HepG2 (cell line): ENCODE measurements around the gene PRICKLE3. TPM values are rescaled to one million over a fixed set of nuclear protein-coding genes. Genes with fewer than 3 reads are reported as not detected.

Experiments
- BRCA1 ChIP-seq: sonication (generic); formaldehyde crosslinking; IDR thresholded peaks from 2 replicates; pipeline ENCODE4 v1.4.0; 2020; ENCODE audit warnings: missing genetic modification reagents
- DMAP1 ChIP-seq: IDR thresholded peaks from 2 replicates; pipeline ENCODE4 v1.6.1; 2016
- HOXA7 ChIP-seq: sonication (generic); formaldehyde crosslinking; IDR thresholded peaks from 2 replicates; pipeline ENCODE4 v1.8.1; 2022; ENCODE audit warnings: mild to moderate bottlenecking, missing genetic modification reagents, moderate library complexity
- IRX3 ChIP-seq: sonication (generic); formaldehyde crosslinking; IDR thresholded peaks from 2 replicates; pipeline ENCODE4 v1.8.1; 2023; ENCODE audit warnings: mild to moderate bottlenecking, low read depth, missing genetic modification reagents, borderline replicate concordance
- NR2F2 ChIP-seq: IDR thresholded peaks from 2 replicates; pipeline ENCODE4 v1.6.1; 2012; ENCODE audit warnings: low read depth, inconsistent platforms, borderline replicate concordance
- SRY ChIP-seq: sonication (generic); formaldehyde crosslinking; IDR thresholded peaks from 2 replicates; pipeline ENCODE4 v1.8.0; 2022; ENCODE audit warnings: mild to moderate bottlenecking, missing genetic modification reagents
- ZKSCAN8 ChIP-seq: IDR thresholded peaks from 2 replicates; pipeline ENCODE4 v1.6.1; 2016; ENCODE audit warnings: borderline replicate concordance, missing genetic modification reagents, missing compliant biosample characterization
- ZMYM2 ChIP-seq: sonication (generic); formaldehyde crosslinking; IDR thresholded peaks from 2 replicates; pipeline ENCODE4 v1.8.0; 2022; ENCODE audit warnings: mild to moderate bottlenecking, missing genetic modification reagents
- ZNF138 ChIP-seq: sonication (generic); formaldehyde crosslinking; IDR thresholded peaks from 2 replicates; pipeline ENCODE4 v1.5.0; 2020; ENCODE audit warnings: mild to moderate bottlenecking, low read depth, missing genetic modification reagents
- ZNF326 ChIP-seq: sonication (generic); formaldehyde crosslinking; IDR thresholded peaks from 2 replicates; pipeline ENCODE4 v1.4.0; 2020; ENCODE audit warnings: missing genetic modification reagents, borderline replicate concordance
- ZNF775 ChIP-seq: sonication (generic); formaldehyde crosslinking; IDR thresholded peaks from 2 replicates; pipeline ENCODE4 v1.4.0; 2020; ENCODE audit warnings: missing genetic modification reagents, mild to moderate bottlenecking, moderate library complexity, borderline replicate concordance
- polyA plus RNA-seq, 8 experiments: library from polyadenylated mRNA; depleted of rRNA in 3 of 8; stranded (reverse) in 7 of 8; unstranded in 1 of 8; fragments of >200 nt; fragmentation: Illumina TruSeq in 4 of 8; extraction: Trizol in 4 of 8; gene quantifications; 2 replicates each; pipeline versions ENCODE4 v1.2.1 to v1.2.3, GENCODE V29; 2011 to 2016; ENCODE audit warnings: low read depth in 4 of 8, missing spikeins in 1 of 8, mixed read lengths in 1 of 8; ENCODE audit not compliant: insufficient read depth in 1 of 8
- total RNA-seq, 5 experiments: library from RNA; depleted of rRNA; stranded (reverse); fragments of >200 nt; fragmentation: Illumina TruSeq; extraction: Trizol; gene quantifications; 2 replicates each; pipeline ENCODE4 v1.2.3, GENCODE V29; 2016; ENCODE audit warnings: low read depth in 1 of 5
- TF ChIP-seq, protein P1 (sequence below): sonication (generic); formaldehyde crosslinking; IDR thresholded peaks from 2 replicates; pipeline ENCODE4 v1.8.1; 2023; ENCODE audit warnings: missing genetic modification reagents, inconsistent platforms, borderline replicate concordance
- TF ChIP-seq, protein P2 (sequence below): sonication (generic); formaldehyde crosslinking; conservative IDR thresholded peaks from 2 replicates; pipeline ENCODE4 v1.4.0; 2020; ENCODE audit warnings: missing genetic modification reagents
- TF ChIP-seq, protein P3 (sequence below): sonication (generic); formaldehyde crosslinking; IDR thresholded peaks from 2 replicates; pipeline ENCODE4 v1.8.1; 2023; ENCODE audit warnings: missing genetic modification reagents, mild to moderate bottlenecking, borderline replicate concordance
- TF ChIP-seq, protein P4 (sequence below): sonication (generic); formaldehyde crosslinking; IDR thresholded peaks from 2 replicates; pipeline ENCODE4 v1.4.0; 2020; ENCODE audit warnings: missing genetic modification reagents

Gene PRICKLE3
- total and polyA plus RNA-seq, 2 of the 13 experiments (the other 11 are each of a cell fraction or from before 2014, with no cell fraction given) = 2.6 TPM

DNA sequence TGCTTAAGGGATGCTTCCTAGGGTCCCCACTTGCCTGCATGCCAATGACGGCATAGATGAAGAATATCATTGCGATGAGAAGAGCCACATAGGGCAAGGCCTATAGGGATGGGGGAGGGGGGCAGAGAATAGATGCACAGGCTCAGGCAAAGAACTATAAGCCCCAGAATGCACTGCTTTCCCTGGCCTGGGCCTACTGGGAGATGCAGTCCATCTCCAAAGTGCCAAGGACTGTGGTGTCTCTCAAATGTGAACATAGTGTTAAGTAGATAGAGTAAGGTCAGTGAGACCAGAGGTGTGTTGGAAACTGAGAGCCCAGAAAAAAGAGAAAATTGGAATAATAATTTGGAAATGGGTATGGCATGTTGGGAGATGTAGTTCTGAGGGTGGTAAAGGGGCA, 26.0 kb upstream of the PRICKLE3 start (continued):
- TF ChIP-seq, protein P1, sequence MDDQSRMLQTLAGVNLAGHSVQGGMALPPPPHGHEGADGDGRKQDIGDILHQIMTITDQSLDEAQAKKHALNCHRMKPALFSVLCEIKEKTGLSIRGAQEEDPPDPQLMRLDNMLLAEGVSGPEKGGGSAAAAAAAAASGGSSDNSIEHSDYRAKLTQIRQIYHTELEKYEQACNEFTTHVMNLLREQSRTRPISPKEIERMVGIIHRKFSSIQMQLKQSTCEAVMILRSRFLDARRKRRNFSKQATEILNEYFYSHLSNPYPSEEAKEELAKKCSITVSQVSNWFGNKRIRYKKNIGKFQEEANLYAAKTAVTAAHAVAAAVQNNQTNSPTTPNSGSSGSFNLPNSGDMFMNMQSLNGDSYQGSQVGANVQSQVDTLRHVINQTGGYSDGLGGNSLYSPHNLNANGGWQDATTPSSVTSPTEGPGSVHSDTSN (CRISPR knock-in tag) = no peak
- TF ChIP-seq, protein P2, sequence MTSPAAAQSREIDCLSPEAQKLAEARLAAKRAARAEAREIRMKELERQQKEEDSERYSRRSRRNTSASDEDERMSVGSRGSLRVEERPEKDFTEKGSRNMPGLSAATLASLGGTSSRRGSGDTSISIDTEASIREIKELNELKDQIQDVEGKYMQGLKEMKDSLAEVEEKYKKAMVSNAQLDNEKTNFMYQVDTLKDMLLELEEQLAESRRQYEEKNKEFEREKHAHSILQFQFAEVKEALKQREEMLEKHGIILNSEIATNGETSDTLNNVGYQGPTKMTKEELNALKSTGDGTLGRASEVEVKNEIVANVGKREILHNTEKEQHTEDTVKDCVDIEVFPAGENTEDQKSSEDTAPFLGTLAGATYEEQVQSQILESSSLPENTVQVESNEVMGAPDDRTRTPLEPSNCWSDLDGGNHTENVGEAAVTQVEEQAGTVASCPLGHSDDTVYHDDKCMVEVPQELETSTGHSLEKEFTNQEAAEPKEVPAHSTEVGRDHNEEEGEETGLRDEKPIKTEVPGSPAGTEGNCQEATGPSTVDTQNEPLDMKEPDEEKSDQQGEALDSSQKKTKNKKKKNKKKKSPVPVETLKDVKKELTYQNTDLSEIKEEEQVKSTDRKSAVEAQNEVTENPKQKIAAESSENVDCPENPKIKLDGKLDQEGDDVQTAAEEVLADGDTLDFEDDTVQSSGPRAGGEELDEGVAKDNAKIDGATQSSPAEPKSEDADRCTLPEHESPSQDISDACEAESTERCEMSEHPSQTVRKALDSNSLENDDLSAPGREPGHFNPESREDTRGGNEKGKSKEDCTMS (CRISPR knock-in tag) = no peak
- no peak for TF ChIP-seq HOXA7 (CRISPR knock-in tag)
- TF ChIP-seq ZMYM2 (CRISPR knock-in tag) = no peak
- TF ChIP-seq ZKSCAN8 = no peak
- TF ChIP-seq, protein P3, sequence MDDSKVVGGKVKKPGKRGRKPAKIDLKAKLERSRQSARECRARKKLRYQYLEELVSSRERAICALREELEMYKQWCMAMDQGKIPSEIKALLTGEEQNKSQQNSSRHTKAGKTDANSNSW = no peak
- TF ChIP-seq ZNF326 (CRISPR knock-in tag) = no peak
- TF ChIP-seq IRX3 (CRISPR knock-in tag) = no peak
- no peak for TF ChIP-seq NR2F2
- no peak for TF ChIP-seq SRY
- TF ChIP-seq ZNF138 = no peak
- TF ChIP-seq BRCA1 (CRISPR knock-in tag) = no peak
- TF ChIP-seq, protein P4, sequence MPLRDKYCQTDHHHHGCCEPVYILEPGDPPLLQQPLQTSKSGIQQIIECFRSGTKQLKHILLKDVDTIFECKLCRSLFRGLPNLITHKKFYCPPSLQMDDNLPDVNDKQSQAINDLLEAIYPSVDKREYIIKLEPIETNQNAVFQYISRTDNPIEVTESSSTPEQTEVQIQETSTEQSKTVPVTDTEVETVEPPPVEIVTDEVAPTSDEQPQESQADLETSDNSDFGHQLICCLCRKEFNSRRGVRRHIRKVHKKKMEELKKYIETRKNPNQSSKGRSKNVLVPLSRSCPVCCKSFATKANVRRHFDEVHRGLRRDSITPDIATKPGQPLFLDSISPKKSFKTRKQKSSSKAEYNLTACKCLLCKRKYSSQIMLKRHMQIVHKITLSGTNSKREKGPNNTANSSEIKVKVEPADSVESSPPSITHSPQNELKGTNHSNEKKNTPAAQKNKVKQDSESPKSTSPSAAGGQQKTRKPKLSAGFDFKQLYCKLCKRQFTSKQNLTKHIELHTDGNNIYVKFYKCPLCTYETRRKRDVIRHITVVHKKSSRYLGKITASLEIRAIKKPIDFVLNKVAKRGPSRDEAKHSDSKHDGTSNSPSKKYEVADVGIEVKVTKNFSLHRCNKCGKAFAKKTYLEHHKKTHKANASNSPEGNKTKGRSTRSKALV (CRISPR knock-in tag) = no peak
- TF ChIP-seq ZNF775 (CRISPR knock-in tag) = no peak
- TF ChIP-seq DMAP1 (CRISPR knock-in tag) = no peak
